GM10248 (cell line): ENCODE measurements around the gene RHO.

ENCODE experiments used
- CTCF ChIA-PET: fragments of 300-600 bp; sonication (Branson Sonifier 250); formaldehyde crosslinking; extraction: SDS; loops from one replicate; lab custom pipeline; 2021; ENCODE audit warnings: antibody characterized with exemption; lab: Yijun Ruan, JAX
- POLR2A ChIA-PET: fragments of 350-650 bp; sonication (Branson Sonifier 250); formaldehyde crosslinking; extraction: SDS; loops from one replicate; lab custom pipeline; 2020; ENCODE audit warnings: antibody characterized with exemption; lab: Yijun Ruan, JAX
- DNase-seq: peaks from one replicate; pipeline ENCODE4 v3.0.0; 2012; ENCODE audit errors: extremely low spot score
- CTCF ChIP-seq: IDR thresholded peaks from 2 replicates; pipeline ENCODE4 v1.5.1; 2012; ENCODE audit warnings: mild to moderate bottlenecking, low read depth; ENCODE audit errors: extremely low read depth, missing control alignments, control extremely low read depth

The RHO gene

GRCh38 chr3:129562803-129563202 lies 34.4 kb downstream of the RHO start:
- TF ChIP-seq CTCF = no peak
- ChIA-PET CTCF (interaction anchor here (1.0 kb wide), 1 partner anchor 19 kb away, joined by 3 read pairs; no protein-coding TSS in a partner anchor), POLR2A (no interaction called here)
- DNase-seq = no peak

- DNase-seq = no peak
- ChIA-PET POLR2A (no interaction called here), CTCF (no interaction called here)
- TF ChIP-seq CTCF = no peak
These were observed 34.9 kb downstream of the RHO start for GRCh38 chr3:129563332-129563731.

DNA sequence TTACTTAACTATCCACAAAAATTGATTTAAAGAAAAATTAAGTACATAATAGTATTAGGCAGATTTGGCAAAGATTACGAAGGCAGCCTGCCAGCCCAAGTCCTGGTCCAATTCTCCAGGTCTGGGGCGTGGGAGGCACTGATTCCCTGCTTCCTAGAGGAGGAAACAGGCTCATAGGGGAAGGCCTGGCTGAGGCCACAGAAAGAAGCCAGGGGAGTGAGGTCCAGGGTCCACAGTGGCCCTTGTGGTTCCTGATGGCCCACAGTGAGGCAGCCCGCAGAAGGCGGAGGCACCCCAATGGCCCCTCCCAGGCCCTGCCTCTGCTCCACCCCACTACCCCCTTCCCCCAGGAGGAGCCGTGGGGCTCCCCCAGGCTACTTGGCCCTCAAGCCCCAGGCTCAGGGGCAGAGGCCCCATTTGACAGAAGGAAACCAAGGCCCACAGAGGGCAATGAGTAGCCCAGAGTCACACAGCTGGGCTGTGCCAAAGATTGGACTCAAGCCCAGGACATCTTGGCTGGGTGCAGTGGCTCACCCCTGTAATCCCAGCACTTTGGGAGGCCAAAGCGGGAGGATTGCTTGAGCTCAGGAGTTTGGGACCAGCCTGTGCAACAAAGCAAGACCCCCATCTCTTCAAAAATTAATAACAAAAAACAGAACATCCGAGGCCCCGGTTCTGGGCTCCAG lies 35.6 kb downstream of the RHO start:
- DNase-seq = no peak
- TF ChIP-seq CTCF = no peak
- POLR2A ChIA-PET = no interaction called here
- CTCF ChIA-PET = no interaction called here

DNA sequence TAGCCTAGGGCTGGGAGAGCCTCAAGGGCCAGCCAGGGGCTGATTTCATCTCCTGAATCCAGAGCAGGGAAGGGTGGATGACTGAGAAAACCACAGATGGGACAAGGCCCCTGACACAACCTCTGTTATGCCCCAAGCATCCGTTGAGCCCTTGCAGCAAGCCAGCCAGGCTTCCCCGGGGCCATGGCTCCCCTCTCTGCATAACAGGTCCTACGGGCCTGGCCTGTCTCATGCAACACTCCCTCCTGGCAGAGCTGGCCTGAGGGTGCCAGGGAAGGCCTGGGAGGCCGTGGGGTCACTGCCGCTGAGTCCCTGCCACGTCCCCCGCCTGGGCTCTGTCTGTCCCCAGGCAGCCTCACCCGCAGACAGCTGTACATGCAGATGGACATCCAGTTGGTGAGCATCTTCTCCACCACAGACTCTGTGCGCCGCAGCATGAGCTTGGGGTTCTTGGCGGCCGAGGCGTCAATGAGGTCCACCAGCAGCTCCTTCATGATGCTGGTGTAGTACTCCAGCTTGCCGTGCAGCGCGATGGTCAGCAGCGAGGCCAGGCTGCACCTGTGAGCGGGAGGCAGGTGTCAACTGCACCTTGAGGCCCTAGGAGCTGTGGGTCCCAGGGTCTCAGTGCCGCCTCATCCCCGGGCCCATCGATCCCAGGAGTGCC lies 36.7 kb downstream of the RHO start:
- CTCF ChIA-PET = interaction anchor here (2.1 to 3.2 kb wide), 2 partner anchors 12 to 13 kb away, joined by 8 to 10 read pairs; no protein-coding TSS in a partner anchor
- POLR2A ChIA-PET = interaction anchor here (0.8 kb wide), 1 partner anchor 31 kb away, joined by 3 read pairs; no protein-coding TSS in a partner anchor
- no peak for DNase-seq
- TF ChIP-seq CTCF = no peak

- no peak for TF ChIP-seq CTCF
- CTCF ChIA-PET = interaction anchor here (2.1 to 3.2 kb wide), 2 partner anchors 11 to 13 kb away, joined by 8 to 10 read pairs; no protein-coding TSS in a partner anchor
- POLR2A ChIA-PET = no interaction called here
- DNase-seq = no peak
These were observed 37.5 kb downstream of the RHO start for GRCh38 chr3:129565902-129566301.

GRCh38 chr3:129567176-129567705 lies 38.8 kb downstream of the RHO start:
- ChIA-PET POLR2A (no interaction called here), CTCF (interaction anchor here (1.0 to 3.2 kb wide), 3 partner anchors 9 to 15 kb away, joined by 3 to 10 read pairs (median 8); no protein-coding TSS in a partner anchor)
- no peak for DNase-seq
- no peak for TF ChIP-seq CTCF
